Measurements from ENCODE around the gene RNF11.
"Not testable (repeated sequence)": the region's sequence is repeated elsewhere in the genome, so short reads cannot be mapped to it uniquely, and the experiment has no call there.

RNF11 gene

GRCh38 chr1:51228471-51228870, 7.6 kb upstream of the RNF11 start:
- DNase-seq (ENCODE audit: low read depth): not testable (repeated sequence)

- no peak for DNase-seq (ENCODE audit: low read depth)
Observed at GRCh38 chr1:51230501-51231078, 5.5 kb upstream of the RNF11 start.

- DNase-seq (ENCODE audit: low read depth): no peak
Observed at GRCh38 chr1:51231120-51231519, 5.0 kb upstream of the RNF11 start.

GRCh38 chr1:51231896-51232295, 4.2 kb upstream of the RNF11 start:
- no peak for DNase-seq (ENCODE audit: low read depth)

GRCh38 chr1:51234236-51234635, 1.8 kb upstream of the RNF11 start:
- not testable (repeated sequence) for DNase-seq (ENCODE audit: low read depth)

GRCh38 chr1:51234721-51235425, 1.2 kb upstream of the RNF11 start:
- peak; percentile 5 for DNase-seq (ENCODE audit: low read depth)

- DNase-seq (ENCODE audit: low read depth): peak; percentile 28
Observed at GRCh38 chr1:51236531-51237350, 668 bp downstream of the RNF11 start.

GRCh38 chr1:51237351-51238033, 1.4 kb downstream of the RNF11 start:
- DNase-seq (ENCODE audit: low read depth): no peak

- no peak for DNase-seq (ENCODE audit: low read depth)
Observed at GRCh38 chr1:51238034-51238403, 1.9 kb downstream of the RNF11 start.

GRCh38 chr1:51240084-51240483, 4.0 kb downstream of the RNF11 start:
- DNase-seq (ENCODE audit: low read depth): no peak

- no peak for DNase-seq (ENCODE audit: low read depth)
Observed at GRCh38 chr1:51241119-51241518, 5.0 kb downstream of the RNF11 start.

- no peak for DNase-seq (ENCODE audit: low read depth)
Observed at GRCh38 chr1:51242546-51242945, 6.5 kb downstream of the RNF11 start.

- DNase-seq (ENCODE audit: low read depth): no peak
Observed at GRCh38 chr1:51247022-51247421, 10.9 kb downstream of the RNF11 start.

GRCh38 chr1:51247499-51247898, 11.4 kb downstream of the RNF11 start:
- no peak for DNase-seq (ENCODE audit: low read depth)

GRCh38 chr1:51249445-51249844, 13.4 kb downstream of the RNF11 start:
- no peak for DNase-seq (ENCODE audit: low read depth)

- not testable (repeated sequence) for DNase-seq (ENCODE audit: low read depth)
Observed at GRCh38 chr1:51250729-51251128, 14.7 kb downstream of the RNF11 start.

GRCh38 chr1:51251165-51251564, 15.1 kb downstream of the RNF11 start:
- not testable (repeated sequence) for DNase-seq (ENCODE audit: low read depth)

GRCh38 chr1:51252366-51252765, 16.3 kb downstream of the RNF11 start:
- DNase-seq (ENCODE audit: low read depth): no peak

GRCh38 chr1:51253691-51254090, 17.6 kb downstream of the RNF11 start:
- DNase-seq (ENCODE audit: low read depth): no peak

GRCh38 chr1:51255331-51255730, 19.3 kb downstream of the RNF11 start:
- DNase-seq (ENCODE audit: low read depth): no peak

- no peak for DNase-seq (ENCODE audit: low read depth)
Observed at GRCh38 chr1:51263147-51263877, 27.2 kb downstream of the RNF11 start.

- no peak for DNase-seq (ENCODE audit: low read depth)
Observed at GRCh38 chr1:51264451-51264850, 28.4 kb downstream of the RNF11 start.
